HG02763 (cell line): ENCODE results near the gene KRT12.
A peak's percentile ranks its signal among the peaks of the same experiment; 100 is the strongest.
"Not testable (repeated sequence)": the region's sequence is repeated elsewhere in the genome, so short reads cannot be mapped to it uniquely, and the experiment has no call there.

Experiments used
- ATAC-seq: cut with Tn5 transposase; IDR thresholded peaks from one replicate; pipeline ENCODE4 v1.9.1; 2021; ENCODE audit warnings: mild to moderate bottlenecking, moderate library complexity; ENCODE audit not compliant: unreplicated experiment

The KRT12 gene

GRCh38 chr17:40818733-40819527 lies 48.1 kb downstream of the KRT12 start:
- peak; percentile 93 for ATAC-seq

GRCh38 chr17:40818343-40818732 lies 48.7 kb downstream of the KRT12 start:
- ATAC-seq: no peak

DNA sequence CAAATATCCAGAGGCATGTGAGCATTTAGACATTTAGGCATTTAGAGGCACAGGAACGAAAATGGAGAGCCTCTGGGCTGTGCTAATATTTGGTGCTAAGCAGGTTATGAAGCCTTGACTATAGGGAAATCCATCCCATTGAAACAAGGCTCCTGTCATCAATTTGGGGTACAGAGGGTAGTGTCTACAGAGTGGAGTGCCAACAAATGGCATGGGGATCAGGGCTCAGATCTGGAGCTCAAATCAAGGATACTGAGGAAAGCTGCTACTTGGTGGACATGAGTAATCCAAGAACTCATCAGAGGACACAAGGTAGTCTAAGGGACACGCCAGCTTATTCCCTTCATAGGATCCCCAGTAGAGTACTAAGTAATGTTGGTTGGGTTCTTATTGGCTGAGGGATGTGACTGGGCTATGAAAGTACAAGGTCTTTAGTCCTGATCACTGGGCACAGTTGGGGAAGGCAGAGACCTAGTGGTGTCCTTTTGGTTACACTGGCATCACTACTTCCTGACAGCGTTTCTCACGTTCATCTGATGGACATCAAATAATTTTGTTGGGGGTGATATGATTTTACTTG lies 49.8 kb downstream of the KRT12 start:
- ATAC-seq: no peak

GRCh38 chr17:40816569-40816968 lies 50.5 kb downstream of the KRT12 start:
- no peak for ATAC-seq

GRCh38 chr17:40815381-40815780 lies 51.6 kb downstream of the KRT12 start:
- no peak for ATAC-seq

DNA sequence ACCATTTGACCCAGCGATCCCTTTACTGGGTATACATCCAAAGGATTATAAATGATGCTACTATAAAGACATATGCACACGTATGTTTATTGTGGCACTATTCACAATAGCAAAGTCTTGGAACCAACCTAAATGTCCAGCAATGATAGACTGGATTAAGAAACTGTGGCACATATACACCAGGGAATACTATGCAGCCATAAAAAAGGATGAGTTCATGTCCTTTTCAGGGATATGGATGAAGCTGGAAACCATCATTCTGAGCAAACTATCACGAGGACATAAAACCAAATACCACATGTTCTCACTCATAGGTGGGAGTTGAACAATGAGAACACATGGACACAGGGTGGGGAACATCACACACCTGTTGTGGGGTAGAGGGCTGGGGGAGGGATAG lies 52.4 kb downstream of the KRT12 start:
- not testable (repeated sequence) for ATAC-seq

DNA sequence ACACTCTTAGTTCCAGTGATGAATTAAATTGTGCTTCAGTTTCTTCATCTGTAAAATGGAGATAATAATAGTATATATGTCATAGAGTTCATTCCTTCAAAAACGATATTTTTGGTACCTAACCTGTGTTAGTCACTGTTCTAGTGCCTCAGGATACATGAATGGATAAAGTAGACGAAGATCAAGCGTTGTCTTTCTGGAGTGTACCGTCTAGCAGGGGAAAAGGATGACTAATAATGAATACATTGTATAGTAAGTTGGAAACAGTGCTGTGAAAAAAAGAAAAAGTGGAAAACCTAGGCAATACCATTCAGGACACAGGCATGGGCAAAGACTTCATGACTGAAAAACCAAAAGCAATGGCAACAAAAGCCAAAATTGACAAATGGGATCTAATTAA lies 53.2 kb downstream of the KRT12 start:
- ATAC-seq: no peak

DNA sequence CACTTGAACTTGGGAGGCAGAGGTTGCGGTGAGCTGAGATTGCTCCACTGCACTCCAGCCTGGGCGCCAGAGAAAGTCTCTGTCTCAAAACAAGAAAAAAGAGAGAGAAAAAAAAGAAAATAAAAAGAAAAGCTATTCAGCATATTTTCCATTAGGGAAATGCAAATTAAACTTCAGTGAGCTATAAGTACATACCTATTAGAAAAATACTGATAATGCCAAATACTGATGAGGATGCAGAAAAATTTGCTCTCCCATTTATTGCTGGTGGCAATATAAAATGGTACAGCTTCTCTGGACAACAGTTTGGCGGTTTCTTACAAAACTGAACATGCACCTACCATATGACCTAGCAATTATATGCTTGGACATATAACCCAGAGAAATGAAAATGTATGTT lies 54.4 kb downstream of the KRT12 start:
- ATAC-seq: no peak
